Measurements from ENCODE around the gene SLC49A4. TPM values are rescaled to one million over a fixed set of nuclear protein-coding genes. Genes with fewer than 3 reads are reported as not detected.
A peak's percentile ranks its signal among the peaks of the same experiment; 100 is the strongest.

The SLC49A4 gene
- total and polyA plus RNA-seq, 2 of the 13 experiments (the other 11 are each of a cell fraction or from before 2014, with no cell fraction given) = 6.5 to 16.3 TPM

DNA sequence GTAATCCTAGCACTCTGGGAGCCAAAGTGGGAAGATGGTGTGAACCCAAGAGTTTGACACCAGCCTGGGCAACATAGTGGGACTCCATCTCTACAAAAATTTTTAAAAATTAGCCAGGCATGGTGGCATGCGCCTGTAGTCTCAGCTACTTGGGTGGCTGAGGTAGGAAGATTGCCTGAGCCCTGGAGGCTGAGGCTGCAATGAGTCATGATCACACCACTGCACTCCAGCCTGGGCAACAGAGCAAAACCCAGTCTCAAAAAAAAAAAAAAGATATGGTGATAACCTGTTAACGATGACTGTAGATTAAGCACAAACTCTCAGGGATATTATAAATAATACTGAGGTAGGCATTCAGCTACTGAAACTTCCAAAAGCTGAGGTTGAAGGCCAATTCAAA is 107.5 kb downstream of the SLC49A4 start (continued):
- TF ChIP-seq, protein P1, sequence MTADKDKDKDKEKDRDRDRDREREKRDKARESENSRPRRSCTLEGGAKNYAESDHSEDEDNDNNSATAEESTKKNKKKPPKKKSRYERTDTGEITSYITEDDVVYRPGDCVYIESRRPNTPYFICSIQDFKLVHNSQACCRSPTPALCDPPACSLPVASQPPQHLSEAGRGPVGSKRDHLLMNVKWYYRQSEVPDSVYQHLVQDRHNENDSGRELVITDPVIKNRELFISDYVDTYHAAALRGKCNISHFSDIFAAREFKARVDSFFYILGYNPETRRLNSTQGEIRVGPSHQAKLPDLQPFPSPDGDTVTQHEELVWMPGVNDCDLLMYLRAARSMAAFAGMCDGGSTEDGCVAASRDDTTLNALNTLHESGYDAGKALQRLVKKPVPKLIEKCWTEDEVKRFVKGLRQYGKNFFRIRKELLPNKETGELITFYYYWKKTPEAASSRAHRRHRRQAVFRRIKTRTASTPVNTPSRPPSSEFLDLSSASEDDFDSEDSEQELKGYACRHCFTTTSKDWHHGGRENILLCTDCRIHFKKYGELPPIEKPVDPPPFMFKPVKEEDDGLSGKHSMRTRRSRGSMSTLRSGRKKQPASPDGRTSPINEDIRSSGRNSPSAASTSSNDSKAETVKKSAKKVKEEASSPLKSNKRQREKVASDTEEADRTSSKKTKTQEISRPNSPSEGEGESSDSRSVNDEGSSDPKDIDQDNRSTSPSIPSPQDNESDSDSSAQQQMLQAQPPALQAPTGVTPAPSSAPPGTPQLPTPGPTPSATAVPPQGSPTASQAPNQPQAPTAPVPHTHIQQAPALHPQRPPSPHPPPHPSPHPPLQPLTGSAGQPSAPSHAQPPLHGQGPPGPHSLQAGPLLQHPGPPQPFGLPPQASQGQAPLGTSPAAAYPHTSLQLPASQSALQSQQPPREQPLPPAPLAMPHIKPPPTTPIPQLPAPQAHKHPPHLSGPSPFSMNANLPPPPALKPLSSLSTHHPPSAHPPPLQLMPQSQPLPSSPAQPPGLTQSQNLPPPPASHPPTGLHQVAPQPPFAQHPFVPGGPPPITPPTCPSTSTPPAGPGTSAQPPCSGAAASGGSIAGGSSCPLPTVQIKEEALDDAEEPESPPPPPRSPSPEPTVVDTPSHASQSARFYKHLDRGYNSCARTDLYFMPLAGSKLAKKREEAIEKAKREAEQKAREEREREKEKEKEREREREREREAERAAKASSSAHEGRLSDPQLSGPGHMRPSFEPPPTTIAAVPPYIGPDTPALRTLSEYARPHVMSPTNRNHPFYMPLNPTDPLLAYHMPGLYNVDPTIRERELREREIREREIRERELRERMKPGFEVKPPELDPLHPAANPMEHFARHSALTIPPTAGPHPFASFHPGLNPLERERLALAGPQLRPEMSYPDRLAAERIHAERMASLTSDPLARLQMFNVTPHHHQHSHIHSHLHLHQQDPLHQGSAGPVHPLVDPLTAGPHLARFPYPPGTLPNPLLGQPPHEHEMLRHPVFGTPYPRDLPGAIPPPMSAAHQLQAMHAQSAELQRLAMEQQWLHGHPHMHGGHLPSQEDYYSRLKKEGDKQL (CRISPR knock-in tag; IDR thresholded peaks at IDR 0.05; ENCODE audit: low read depth) = no peak
- TF ChIP-seq, protein P2, sequence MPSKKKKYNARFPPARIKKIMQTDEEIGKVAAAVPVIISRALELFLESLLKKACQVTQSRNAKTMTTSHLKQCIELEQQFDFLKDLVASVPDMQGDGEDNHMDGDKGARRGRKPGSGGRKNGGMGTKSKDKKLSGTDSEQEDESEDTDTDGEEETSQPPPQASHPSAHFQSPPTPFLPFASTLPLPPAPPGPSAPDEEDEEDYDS (CRISPR knock-in tag; IDR thresholded peaks at IDR 0.05) = no peak
- TF ChIP-seq, protein P3, sequence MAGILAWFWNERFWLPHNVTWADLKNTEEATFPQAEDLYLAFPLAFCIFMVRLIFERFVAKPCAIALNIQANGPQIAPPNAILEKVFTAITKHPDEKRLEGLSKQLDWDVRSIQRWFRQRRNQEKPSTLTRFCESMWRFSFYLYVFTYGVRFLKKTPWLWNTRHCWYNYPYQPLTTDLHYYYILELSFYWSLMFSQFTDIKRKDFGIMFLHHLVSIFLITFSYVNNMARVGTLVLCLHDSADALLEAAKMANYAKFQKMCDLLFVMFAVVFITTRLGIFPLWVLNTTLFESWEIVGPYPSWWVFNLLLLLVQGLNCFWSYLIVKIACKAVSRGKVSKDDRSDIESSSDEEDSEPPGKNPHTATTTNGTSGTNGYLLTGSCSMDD (CRISPR knock-in tag; IDR thresholded peaks at IDR 0.05) = no peak
- no peak for TF ChIP-seq NR3C1 (CRISPR knock-in tag; IDR thresholded peaks at IDR 0.05)
- TF ChIP-seq MEIS1 (CRISPR knock-in tag; IDR thresholded peaks at IDR 0.05; ENCODE audit: borderline replicate concordance) = no peak

DNA sequence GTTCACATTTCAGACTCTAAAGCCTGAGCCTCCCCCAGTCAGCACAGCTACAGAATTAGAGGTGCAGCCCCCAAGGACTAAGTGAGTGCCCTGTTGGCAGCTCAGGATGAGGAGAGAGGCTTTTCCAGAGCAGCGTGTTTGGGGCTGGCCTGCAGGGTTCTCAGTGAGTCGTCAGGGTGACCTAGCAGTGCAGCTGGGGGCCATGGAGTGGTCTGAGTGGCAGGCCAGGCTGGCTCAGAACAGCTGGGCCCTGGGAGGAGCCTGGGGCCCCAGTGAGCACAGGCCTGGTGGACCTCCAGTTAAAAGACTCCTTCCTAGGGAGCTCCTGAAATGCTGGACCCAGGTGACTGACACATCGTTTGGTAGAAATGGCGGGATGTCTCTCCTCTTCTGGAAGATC is 108.3 kb downstream of the SLC49A4 start:
- Histone ChIP-seq H3K4me3 (replicated peaks in 1 of 3; ENCODE audit: insufficient read depth in 1 of 3, low read depth in 2 of 3, low read length in 3 of 3) (no peak overlapping the region), H3K27ac (ENCODE audit: extremely low read length, insufficient read depth, low read length) (no peak overlapping the region), H3K79me2 (ENCODE audit: insufficient read depth, low read length) (no peaks in the 10 kb centered on the region), H3K4me1 (ENCODE audit: insufficient read depth, low read length) (peaks cover 19% of the 10 kb centered on the region), H3K27me3 (ENCODE audit: control insufficient read depth in 1 of 2, insufficient read depth in 2 of 2, low read length in 2 of 2) (no peaks in the 10 kb centered on the region; a peak in 1 of 5 replicates), H4K20me1 (ENCODE audit: insufficient read depth, low read length) (no peaks in the 10 kb centered on the region), H3K36me3 (replicated peaks in 1 of 2; ENCODE audit: control insufficient read depth in 1 of 2, insufficient read depth in 2 of 2, low read length in 2 of 2) (no peaks in the 10 kb centered on the region), H3K4me2 (ENCODE audit: low read depth, low read length) (no peak overlapping the region), H3K9ac (ENCODE audit: insufficient read depth, low read depth, low read length) (no peak overlapping the region), H2AFZ (ENCODE audit: low read length) (no peak overlapping the region), H3K9me3 (ENCODE audit: low read length) (no peaks in the 10 kb centered on the region)
- TF ChIP-seq PHF5A (CRISPR knock-in tag; IDR thresholded peaks at IDR 0.05; ENCODE audit: low read depth, unreplicated experiment) (no peak), NFKB2 (CRISPR knock-in tag; IDR thresholded peaks at IDR 0.05; ENCODE audit: borderline replicate concordance) (no peak), MTA1 (CRISPR knock-in tag; IDR thresholded peaks at IDR 0.05; ENCODE audit: borderline replicate concordance) (no peak), TBX3 (IDR thresholded peaks at IDR 0.05; ENCODE audit: borderline replicate concordance) (no peak), ZNF850 (CRISPR knock-in tag; conservative IDR thresholded peaks at IDR 0.05) (no peak), ZNF772 (CRISPR knock-in tag; IDR thresholded peaks at IDR 0.05) (no peak), TAF1 (CRISPR knock-in tag; IDR thresholded peaks at IDR 0.05) (no peak), HOXA7 (CRISPR knock-in tag; IDR thresholded peaks at IDR 0.05) (no peak), RAD21 (CRISPR knock-in tag; IDR thresholded peaks at IDR 0.05) (no peak), JARID2 (CRISPR knock-in tag; IDR thresholded peaks at IDR 0.05; ENCODE audit: insufficient replicate concordance) (no peak)
- intact Hi-C loops (cut with micrococcal nuclease; ENCODE audit: unreplicated experiment) (no loop called here), in situ Hi-C loops (cut with HindIII; ENCODE audit: extremely low pct_ligation_motif_present, low pct_unique_long_range_greater_than_20kb) (no loop called here)
- DNase-seq (ENCODE audit: low spot score) (no peak), ATAC-seq (peak; percentile 73), FAIRE-seq (no peak)
- BruUV-seq (replicated peaks) = no TSS peak
- ChIA-PET POLR2A (no interaction called here), CTCF (ENCODE audit: low intra/inter-chr PET ratio, low total read pairs) (no interaction called here)
- 74% methylated on average over 2 of the region's 4 CpGs for WGBS (ENCODE audit: low lambda C conversion rate)

All from HepG2 (cell line).